Memory B cell (primary cell): ENCODE data around the gene PRSS53.

Experiments used
- ATAC-seq: fragments of 150-1000 bp; cut with Tn5 transposase; 2 replicates; pipeline ENCODE4 v1.10.0; 2021; ENCODE audit warnings: low read depth, mild to moderate bottlenecking, moderate library complexity
- DNase-seq, 2 donors: peaks; one replicate each; pipeline ENCODE4 v3.0.0; 2022; ENCODE audit warnings: low spot score in 2 of 2
- H3K27ac Mint-ChIP-seq: one replicate; pipeline ENCODE4 v1.8.0; 2022; ENCODE audit warnings: mild to moderate bottlenecking, moderate library complexity, mixed read lengths
- H3K27me3 Mint-ChIP-seq: one replicate; pipeline ENCODE4 v1.8.0; 2022; ENCODE audit warnings: mixed read lengths
- H3K36me3 Mint-ChIP-seq: one replicate; pipeline ENCODE4 v1.8.0; 2022; ENCODE audit warnings: mild to moderate bottlenecking, mixed read lengths
- H3K4me1 Mint-ChIP-seq: one replicate; pipeline ENCODE4 v1.8.0; 2022; ENCODE audit warnings: mixed read lengths
- H3K4me3 Mint-ChIP-seq: one replicate; pipeline ENCODE4 v1.8.0; 2022; ENCODE audit warnings: mild to moderate bottlenecking, moderate library complexity, mixed read lengths
- H3K9me3 Mint-ChIP-seq: one replicate; pipeline ENCODE4 v1.8.0; 2022; ENCODE audit warnings: mixed read lengths

Gene PRSS53

DNA sequence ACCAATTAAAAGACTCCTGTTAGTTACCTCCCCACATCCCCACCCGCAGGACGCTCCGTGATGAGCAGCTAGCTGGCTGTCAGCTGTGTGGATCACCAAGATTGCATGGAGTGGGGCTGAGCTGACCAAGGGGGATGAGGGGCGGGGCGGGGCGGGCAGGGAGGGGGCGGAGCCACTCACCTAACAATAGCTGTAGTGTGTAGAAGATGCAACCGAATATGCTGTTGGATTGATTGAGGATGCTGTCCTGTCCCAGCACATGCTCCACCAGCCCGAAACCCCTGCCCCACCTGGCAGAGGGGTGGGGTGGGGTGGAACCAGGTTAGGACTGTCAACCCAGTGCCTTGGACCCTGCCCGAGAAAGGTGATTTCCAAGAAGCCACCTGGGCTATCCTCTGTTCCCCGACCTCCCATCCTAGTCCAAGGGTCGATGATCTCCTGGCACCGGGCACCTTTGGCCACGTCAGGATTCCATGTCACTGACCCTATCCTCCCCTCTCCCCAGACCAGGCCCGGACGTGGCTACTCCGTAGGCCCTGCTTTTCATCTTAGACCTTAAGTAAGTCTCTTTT is 4.5 kb upstream of the PRSS53 start:
- Mint-ChIP-seq H3K27me3 (no peaks in the 10 kb centered on the region), H3K36me3 (peaks cover 3% of the 10 kb centered on the region), H3K4me3 (peak overlapping the region; percentile 28), H3K27ac (no peak overlapping the region), H3K9me3 (no peaks in the 10 kb centered on the region), H3K4me1 (peaks cover 17% of the 10 kb centered on the region)
- DNase-seq (no peak), ATAC-seq (no peak)

GRCh38 chr16:31092330-31092729 is 3.6 kb upstream of the PRSS53 start:
- DNase-seq (no peak), ATAC-seq (no peak)
- Mint-ChIP-seq H3K9me3 (no peaks in the 10 kb centered on the region), H3K27me3 (no peaks in the 10 kb centered on the region), H3K4me1 (peaks cover 17% of the 10 kb centered on the region), H3K27ac (no peak overlapping the region), H3K4me3 (no peak overlapping the region), H3K36me3 (peaks cover 3% of the 10 kb centered on the region)

DNA sequence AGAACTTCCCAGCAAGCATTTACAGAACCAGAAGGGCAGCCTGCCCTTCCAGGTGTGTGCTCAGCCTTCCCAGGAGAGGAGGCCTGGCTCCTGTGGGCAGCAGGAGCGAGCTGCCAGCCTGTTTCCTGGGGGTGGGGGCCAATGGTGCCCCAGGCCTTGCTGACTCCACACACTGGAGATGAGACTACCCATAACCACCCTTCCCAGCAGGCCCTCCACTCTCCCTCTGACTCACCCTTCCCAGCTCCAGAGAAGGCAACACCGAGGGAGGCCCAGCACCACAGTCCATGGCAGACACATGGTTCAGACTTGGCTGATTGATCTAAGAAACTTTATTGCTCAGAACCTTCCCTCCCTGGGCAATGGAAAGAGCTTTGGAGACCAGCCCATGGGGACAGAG is 1.8 kb upstream of the PRSS53 start:
- Mint-ChIP-seq H3K4me1 (peaks cover 11% of the 10 kb centered on the region), H3K27ac (no peak overlapping the region), H3K9me3 (no peaks in the 10 kb centered on the region), H3K4me3 (no peak overlapping the region), H3K27me3 (no peaks in the 10 kb centered on the region), H3K36me3 (peaks cover 6% of the 10 kb centered on the region)
- no peak for ATAC-seq
- no peak for DNase-seq

DNA sequence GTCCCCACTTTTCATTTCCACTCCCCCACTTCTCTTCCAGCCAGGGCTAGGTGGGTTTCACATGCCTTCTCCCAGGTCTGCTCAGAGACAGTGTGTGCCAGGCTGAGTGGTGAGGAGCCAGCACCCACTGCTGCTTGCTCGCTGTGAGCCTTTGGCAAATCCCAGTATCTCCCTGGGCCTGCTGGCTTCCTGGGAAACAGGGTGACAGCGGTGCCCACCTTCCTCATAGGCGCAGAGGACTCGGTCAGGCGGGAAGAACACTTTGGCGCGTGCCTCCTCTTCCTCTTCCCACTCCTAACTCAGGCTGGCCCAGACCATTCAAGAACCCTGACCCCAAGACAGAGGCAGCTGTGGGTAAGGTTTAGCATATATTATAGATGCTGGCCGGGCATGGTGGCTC is 456 bp upstream of the PRSS53 start:
- Mint-ChIP-seq H3K4me1 (peaks cover 7% of the 10 kb centered on the region), H3K27me3 (no peaks in the 10 kb centered on the region), H3K27ac (no peak overlapping the region), H3K9me3 (no peaks in the 10 kb centered on the region), H3K4me3 (no peak overlapping the region), H3K36me3 (peaks cover 6% of the 10 kb centered on the region)
- DNase-seq (no peak), ATAC-seq (no peak)

DNA sequence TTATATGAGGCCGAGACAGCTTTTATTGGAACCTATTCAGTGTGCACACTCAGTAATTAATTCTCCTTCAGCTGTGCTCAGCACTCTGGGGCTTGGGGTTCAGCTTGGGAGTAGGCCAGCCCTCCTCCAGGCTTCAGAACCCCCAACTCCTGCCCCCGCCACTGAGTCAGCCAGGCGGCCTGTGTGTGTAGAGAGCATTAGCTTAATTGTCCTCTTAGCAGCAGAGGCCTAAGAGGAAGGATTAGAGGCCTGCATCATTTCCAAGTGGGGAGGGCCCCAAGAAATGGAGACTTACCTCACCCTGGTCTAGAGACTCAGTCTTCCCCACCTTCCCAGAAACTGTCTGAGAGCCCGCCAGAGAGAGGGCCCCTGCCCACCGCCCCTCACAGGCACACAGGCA is 772 bp downstream of the PRSS53 start:
- H3K4me1 Mint-ChIP-seq: no peaks in the 10 kb centered on the region
- peaks cover 6% of the 10 kb centered on the region for H3K36me3 Mint-ChIP-seq
- H3K9me3 Mint-ChIP-seq: no peaks in the 10 kb centered on the region
- DNase-seq: no peak
- H3K4me3 Mint-ChIP-seq: no peak overlapping the region
- no peak overlapping the region for H3K27ac Mint-ChIP-seq
- no peaks in the 10 kb centered on the region for H3K27me3 Mint-ChIP-seq
- ATAC-seq: no peak

- no peak for DNase-seq
Measured at GRCh38 chr16:31087481-31087880, 1.3 kb downstream of the PRSS53 start.

DNA sequence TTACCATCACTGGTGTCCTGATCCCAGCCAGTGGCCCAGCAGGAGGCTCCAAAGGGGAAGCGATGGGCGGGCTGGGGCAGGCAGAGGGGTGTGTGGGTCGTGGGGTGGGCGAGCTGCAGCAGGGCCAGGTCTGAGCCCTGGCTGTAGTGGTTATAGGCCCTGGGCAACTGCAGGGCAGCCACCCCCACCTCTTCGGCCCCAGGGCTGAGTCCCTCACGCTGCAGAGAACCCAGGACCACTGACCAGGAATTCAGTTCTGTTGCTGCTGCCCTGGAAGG is 2.2 kb downstream of the PRSS53 start:
- Mint-ChIP-seq H3K4me3 (no peak overlapping the region), H3K9me3 (no peaks in the 10 kb centered on the region), H3K27ac (no peak overlapping the region), H3K27me3 (no peaks in the 10 kb centered on the region), H3K4me1 (peaks cover 6% of the 10 kb centered on the region), H3K36me3 (peaks cover 9% of the 10 kb centered on the region)
- ATAC-seq (no peak), DNase-seq (no peak)

More at GRCh38 chr16:31087481-31087880, 1.3 kb downstream of the PRSS53 start:
- Mint-ChIP-seq H3K27ac (no peak overlapping the region), H3K9me3 (no peaks in the 10 kb centered on the region), H3K4me3 (no peak overlapping the region), H3K36me3 (peaks cover 6% of the 10 kb centered on the region), H3K27me3 (no peaks in the 10 kb centered on the region), H3K4me1 (no peaks in the 10 kb centered on the region)
- ATAC-seq: no peak

- no peak for ATAC-seq
- Mint-ChIP-seq H3K4me1 (peaks cover 8% of the 10 kb centered on the region), H3K4me3 (no peak overlapping the region), H3K27ac (no peak overlapping the region), H3K9me3 (no peaks in the 10 kb centered on the region), H3K27me3 (no peaks in the 10 kb centered on the region), H3K36me3 (peaks cover 9% of the 10 kb centered on the region)
- no peak for DNase-seq
Measured at GRCh38 chr16:31085873-31086628, 2.7 kb downstream of the PRSS53 start.

- Mint-ChIP-seq H3K4me1 (peaks cover 9% of the 10 kb centered on the region), H3K27me3 (no peaks in the 10 kb centered on the region), H3K27ac (no peak overlapping the region), H3K9me3 (no peaks in the 10 kb centered on the region), H3K4me3 (no peak overlapping the region), H3K36me3 (peaks cover 7% of the 10 kb centered on the region)
- no peak for DNase-seq
- no peak for ATAC-seq
Measured at GRCh38 chr16:31085411-31085810, 3.3 kb downstream of the PRSS53 start.

GRCh38 chr16:31084584-31085302 is 4.0 kb downstream of the PRSS53 start:
- Mint-ChIP-seq H3K4me1 (peaks cover 11% of the 10 kb centered on the region), H3K36me3 (peaks cover 8% of the 10 kb centered on the region), H3K4me3 (no peak overlapping the region), H3K9me3 (no peaks in the 10 kb centered on the region), H3K27me3 (no peaks in the 10 kb centered on the region), H3K27ac (no peak overlapping the region)
- no peak for ATAC-seq
- no peak for DNase-seq

- H3K36me3 Mint-ChIP-seq: peaks cover 9% of the 10 kb centered on the region
- no peak overlapping the region for H3K27ac Mint-ChIP-seq
- DNase-seq: no peak
- peaks cover 14% of the 10 kb centered on the region for H3K4me1 Mint-ChIP-seq
- no peak overlapping the region for H3K4me3 Mint-ChIP-seq
- H3K27me3 Mint-ChIP-seq: no peaks in the 10 kb centered on the region
- no peaks in the 10 kb centered on the region for H3K9me3 Mint-ChIP-seq
- no peak for ATAC-seq
Measured at GRCh38 chr16:31083981-31084380, 4.8 kb downstream of the PRSS53 start.

DNA sequence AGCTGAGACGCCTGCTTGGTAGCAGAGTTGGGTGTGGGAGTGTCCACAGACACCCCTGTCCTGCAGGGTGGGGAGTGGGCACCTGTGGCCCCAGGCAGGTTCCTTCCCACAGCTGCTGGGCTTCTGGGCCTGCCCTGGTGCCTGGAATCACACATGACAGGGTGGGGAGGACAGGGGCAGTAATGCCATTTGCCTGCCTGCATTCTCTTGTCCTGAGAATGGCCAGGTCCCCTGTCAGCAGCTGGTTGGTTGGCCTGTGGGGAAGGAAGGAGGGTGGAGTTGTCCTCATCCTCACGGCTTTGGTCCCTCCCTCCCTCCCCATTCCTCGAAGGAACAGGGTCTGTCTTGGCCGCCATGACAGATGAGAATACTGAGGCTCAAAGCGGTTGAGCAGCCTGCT is 5.2 kb downstream of the PRSS53 start:
- Mint-ChIP-seq H3K27me3 (no peaks in the 10 kb centered on the region), H3K4me1 (peaks cover 14% of the 10 kb centered on the region), H3K9me3 (no peaks in the 10 kb centered on the region), H3K4me3 (no peak overlapping the region), H3K27ac (no peak overlapping the region), H3K36me3 (peaks cover 13% of the 10 kb centered on the region)
- no peak for DNase-seq
- ATAC-seq: no peak

- H3K9me3 Mint-ChIP-seq: no peaks in the 10 kb centered on the region
- H3K4me3 Mint-ChIP-seq: no peak overlapping the region
- peaks cover 14% of the 10 kb centered on the region for H3K4me1 Mint-ChIP-seq
- H3K27ac Mint-ChIP-seq: no peak overlapping the region
- H3K27me3 Mint-ChIP-seq: no peaks in the 10 kb centered on the region
- no peak for ATAC-seq
- peaks cover 16% of the 10 kb centered on the region for H3K36me3 Mint-ChIP-seq
- DNase-seq: no peak
Measured at GRCh38 chr16:31083081-31083480, 5.7 kb downstream of the PRSS53 start.

GRCh38 chr16:31082368-31083045 is 6.2 kb downstream of the PRSS53 start:
- DNase-seq (no peak), ATAC-seq (no peak)
- Mint-ChIP-seq H3K4me1 (peaks cover 14% of the 10 kb centered on the region), H3K9me3 (no peaks in the 10 kb centered on the region), H3K27ac (peak overlapping the region; percentile 77), H3K36me3 (peaks cover 21% of the 10 kb centered on the region), H3K27me3 (no peaks in the 10 kb centered on the region), H3K4me3 (no peak overlapping the region)
